ENCODE data around the gene SERINC1. TPM values are rescaled to one million over a fixed set of nuclear protein-coding genes. Genes with fewer than 3 reads are reported as not detected.

Gene SERINC1
- total and polyA plus RNA-seq, 8 donors, result 24.9 to 98.8 (median 50.1) TPM

DNA sequence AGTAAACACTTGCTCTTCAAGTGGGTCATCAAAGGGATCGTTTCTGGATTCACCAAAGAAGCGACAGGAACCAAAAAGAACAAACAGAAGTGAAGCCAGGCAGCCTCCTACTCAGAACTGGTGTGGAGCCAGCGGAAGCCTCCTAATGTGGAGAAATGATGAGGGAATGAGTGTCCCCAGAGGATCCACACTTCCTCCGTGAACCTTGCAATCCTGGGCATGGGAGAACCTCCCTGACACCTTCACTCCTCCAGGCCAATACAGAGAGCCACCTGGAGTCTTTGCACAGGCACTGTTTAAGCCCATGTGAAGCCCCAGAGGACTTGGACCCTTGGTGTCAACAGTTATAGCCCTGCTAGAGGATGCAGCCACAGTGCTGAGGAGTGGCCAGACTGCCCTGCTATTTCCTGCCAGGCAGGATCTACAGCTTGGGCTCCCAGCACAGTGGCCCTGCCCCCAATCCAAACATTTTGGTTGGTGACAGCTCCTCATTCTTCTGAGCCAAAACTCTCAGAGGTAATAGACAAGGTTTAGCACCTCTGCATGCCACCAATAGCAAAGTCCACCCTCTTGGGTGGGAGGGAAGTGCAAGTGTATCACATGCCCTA, 23.2 kb upstream of the SERINC1 start:
- FAIRE-seq (no peak), DNase-seq (peak in 2 of 6 donors; percentile 15 to 29), ATAC-seq (peak in 2 of 4 donors; percentile 21 to 34)
- H3K27me3 ChIP-seq, result no peaks in the 10 kb centered on the region
- WGBS, 2 donors, result 88 to 90% methylated on average over 4 of the region's 4 CpGs
- TF ChIP-seq, protein P1, sequence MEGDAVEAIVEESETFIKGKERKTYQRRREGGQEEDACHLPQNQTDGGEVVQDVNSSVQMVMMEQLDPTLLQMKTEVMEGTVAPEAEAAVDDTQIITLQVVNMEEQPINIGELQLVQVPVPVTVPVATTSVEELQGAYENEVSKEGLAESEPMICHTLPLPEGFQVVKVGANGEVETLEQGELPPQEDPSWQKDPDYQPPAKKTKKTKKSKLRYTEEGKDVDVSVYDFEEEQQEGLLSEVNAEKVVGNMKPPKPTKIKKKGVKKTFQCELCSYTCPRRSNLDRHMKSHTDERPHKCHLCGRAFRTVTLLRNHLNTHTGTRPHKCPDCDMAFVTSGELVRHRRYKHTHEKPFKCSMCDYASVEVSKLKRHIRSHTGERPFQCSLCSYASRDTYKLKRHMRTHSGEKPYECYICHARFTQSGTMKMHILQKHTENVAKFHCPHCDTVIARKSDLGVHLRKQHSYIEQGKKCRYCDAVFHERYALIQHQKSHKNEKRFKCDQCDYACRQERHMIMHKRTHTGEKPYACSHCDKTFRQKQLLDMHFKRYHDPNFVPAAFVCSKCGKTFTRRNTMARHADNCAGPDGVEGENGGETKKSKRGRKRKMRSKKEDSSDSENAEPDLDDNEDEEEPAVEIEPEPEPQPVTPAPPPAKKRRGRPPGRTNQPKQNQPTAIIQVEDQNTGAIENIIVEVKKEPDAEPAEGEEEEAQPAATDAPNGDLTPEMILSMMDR (IDR thresholded peaks at IDR 0.05), result no peak
- no peaks in the 10 kb centered on the region for H3K9me3 ChIP-seq
- peaks cover 0 to 4% (median 0%) of the 10 kb centered on the region in 3 donors for H3K4me1 ChIP-seq
- no peaks in the 10 kb centered on the region for H3K36me3 ChIP-seq
- H3K4me3 ChIP-seq, result no peak overlapping the region
- intact Hi-C loops (cut with DNase I), result loop anchor here in 1 of 3 donors (5.0 kb wide), 1 partner anchor 38 kb away; no protein-coding TSS in a partner anchor
- H3K27ac ChIP-seq, result no peak overlapping the region

DNA sequence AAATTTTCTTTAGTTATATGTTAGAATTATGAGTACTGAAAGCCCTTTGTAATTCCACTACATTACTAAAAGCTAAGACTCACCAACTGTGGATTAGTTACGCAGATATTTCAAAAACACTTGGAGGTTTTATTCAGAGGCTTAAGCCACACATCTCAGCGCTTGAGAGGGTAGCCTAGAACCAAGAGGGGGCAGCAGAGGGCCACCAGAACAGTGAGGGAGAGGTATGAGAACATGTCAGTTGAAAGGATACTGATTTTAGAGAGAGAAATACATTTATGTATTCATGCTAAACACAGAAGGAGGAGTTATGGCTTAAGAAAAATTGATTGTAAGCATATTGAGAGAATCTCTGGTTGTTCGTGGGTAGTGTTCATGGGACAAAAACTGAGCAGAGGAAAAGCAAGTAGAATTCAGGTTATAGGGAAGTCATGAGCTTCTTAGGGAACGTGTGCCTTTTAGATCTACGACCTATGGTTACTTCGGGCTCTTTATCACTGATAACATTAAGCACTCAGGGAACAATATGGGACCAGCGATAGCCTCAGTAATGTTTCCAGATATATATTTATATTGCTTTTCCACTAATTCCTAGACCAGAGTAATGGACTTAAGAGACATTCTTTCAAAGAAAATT, 20.4 kb upstream of the SERINC1 start:
- DNase-seq, result peak; percentile 51 to 71 (median 64)
- H3K36me3 ChIP-seq, result no peaks in the 10 kb centered on the region
- H3K9me3 ChIP-seq, result no peaks in the 10 kb centered on the region
- H3K27ac ChIP-seq, result no peak overlapping the region
- intact Hi-C loops (cut with DNase I), result loop anchor here in 1 of 3 donors (5.0 kb wide), 1 partner anchor 40 kb away; no protein-coding TSS in a partner anchor
- peak; percentile 89 to 100 (median 98) for ATAC-seq
- no peak overlapping the region for H3K4me3 ChIP-seq
- FAIRE-seq, result peak; percentile 85
- TF ChIP-seq, protein P1 (IDR thresholded peaks at IDR 0.05), result peak; percentile 71 to 84 (median 74)
- peaks cover 0 to 4% (median 0%) of the 10 kb centered on the region in 3 donors for H3K4me1 ChIP-seq
- WGBS, 2 donors, result 15 to 18% methylated on average over 7 of the region's 7 CpGs
- no peaks in the 10 kb centered on the region for H3K27me3 ChIP-seq

DNA sequence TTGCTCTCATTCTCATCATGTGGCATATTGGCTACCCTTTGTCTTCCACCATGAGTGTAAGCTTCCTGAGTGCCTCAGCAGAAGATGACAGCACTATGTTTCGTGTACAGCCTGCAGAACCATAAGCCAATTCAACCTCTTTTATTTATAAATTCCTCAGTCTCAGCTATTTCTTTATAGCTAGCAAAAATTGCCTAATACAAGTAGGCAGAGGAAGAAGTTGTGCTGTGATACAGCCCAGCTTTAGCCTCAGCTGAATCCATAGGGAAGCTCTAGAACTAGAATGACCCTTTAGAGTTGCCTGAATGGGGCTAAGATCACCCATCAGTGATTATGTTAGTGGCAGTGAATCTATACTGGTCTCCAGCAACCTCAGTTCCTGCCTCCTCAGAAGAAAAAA, 19.0 kb upstream of the SERINC1 start:
- DNase-seq (no peak), FAIRE-seq (no peak)
- intact Hi-C loops (cut with DNase I), result loop anchor here in 1 of 3 donors (5.0 kb wide), 1 partner anchor 42 kb away; no protein-coding TSS in a partner anchor

DNA sequence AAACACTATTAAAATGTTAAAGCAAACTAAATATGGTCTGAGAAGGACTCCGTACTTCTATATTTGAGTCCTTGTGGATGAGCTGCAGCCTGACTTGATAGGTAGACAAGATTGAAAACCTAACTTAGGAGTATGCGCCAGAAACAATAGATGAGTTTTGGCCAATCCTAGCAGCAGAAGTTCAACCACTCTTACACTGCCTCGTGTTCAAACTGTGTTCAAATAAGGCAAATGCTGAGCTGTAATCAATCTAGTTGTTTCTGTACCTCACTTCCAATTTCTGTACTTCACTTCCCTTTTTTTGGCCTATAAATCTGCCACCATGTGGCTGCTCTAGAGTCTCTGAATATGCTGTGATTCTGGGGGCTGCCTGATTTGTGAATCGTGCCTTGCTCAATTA, 13.2 kb upstream of the SERINC1 start:
- DNase-seq (no peak), FAIRE-seq (no peak), ATAC-seq (no peak)
- WGBS, 2 donors, result 75 to 83% methylated on average over 4 of the region's 4 CpGs
- no peaks in the 10 kb centered on the region for H3K9me3 ChIP-seq
- TF ChIP-seq, protein P1 (IDR thresholded peaks at IDR 0.05), result no peak
- no peak overlapping the region for H3K4me3 ChIP-seq
- intact Hi-C loops (cut with DNase I), result no loop called here
- H3K4me1 ChIP-seq, result no peaks in the 10 kb centered on the region
- H3K36me3 ChIP-seq, result no peaks in the 10 kb centered on the region
- no peak overlapping the region for H3K27ac ChIP-seq
- no peaks in the 10 kb centered on the region for H3K27me3 ChIP-seq

More for the DNA sequence above, 19.0 kb upstream of the SERINC1 start:
- Histone ChIP-seq H3K4me3 (no peak overlapping the region), H3K27ac (no peak overlapping the region), H3K9me3 (no peaks in the 10 kb centered on the region), H3K4me1 (peaks cover 0 to 4% (median 0%) of the 10 kb centered on the region in 3 donors), H3K27me3 (no peaks in the 10 kb centered on the region), H3K36me3 (no peaks in the 10 kb centered on the region)
- TF ChIP-seq, protein P1 (IDR thresholded peaks at IDR 0.05), result no peak
- WGBS, 2 donors, result 73 to 85% methylated on average over 1 of the region's 1 CpG
- no peak for ATAC-seq

DNA sequence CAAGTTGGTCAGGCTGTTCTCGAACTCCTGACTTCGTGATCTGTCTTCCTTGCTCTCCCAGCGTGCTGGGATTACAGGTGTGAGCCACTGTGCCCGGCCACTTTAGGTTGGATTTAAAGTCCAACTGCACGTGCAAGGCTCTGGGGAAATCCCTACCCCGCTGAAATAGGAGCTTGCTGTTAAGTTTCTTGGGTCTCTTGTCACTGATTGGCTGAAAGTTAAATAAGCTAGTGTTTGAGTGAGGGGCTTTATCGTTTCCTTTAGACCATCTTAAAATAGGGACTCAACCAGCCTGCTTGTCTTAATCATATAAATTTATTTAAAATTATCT, 11.1 kb upstream of the SERINC1 start:
- Histone ChIP-seq H3K9me3 (no peaks in the 10 kb centered on the region), H3K27ac (no peak overlapping the region), H3K4me3 (no peak overlapping the region), H3K36me3 (no peaks in the 10 kb centered on the region), H3K4me1 (no peaks in the 10 kb centered on the region), H3K27me3 (no peaks in the 10 kb centered on the region)
- FAIRE-seq (no peak), DNase-seq (no peak), ATAC-seq (no peak)
- intact Hi-C loops (cut with DNase I), result no loop called here
- TF ChIP-seq, protein P1 (IDR thresholded peaks at IDR 0.05), result no peak
- 75 to 89% methylated on average over 7 of the region's 7 CpGs for WGBS, 2 donors

Data from pancreas (tissue), 10 donors.